ENCODE results near the gene OGA.

OGA gene

DNA sequence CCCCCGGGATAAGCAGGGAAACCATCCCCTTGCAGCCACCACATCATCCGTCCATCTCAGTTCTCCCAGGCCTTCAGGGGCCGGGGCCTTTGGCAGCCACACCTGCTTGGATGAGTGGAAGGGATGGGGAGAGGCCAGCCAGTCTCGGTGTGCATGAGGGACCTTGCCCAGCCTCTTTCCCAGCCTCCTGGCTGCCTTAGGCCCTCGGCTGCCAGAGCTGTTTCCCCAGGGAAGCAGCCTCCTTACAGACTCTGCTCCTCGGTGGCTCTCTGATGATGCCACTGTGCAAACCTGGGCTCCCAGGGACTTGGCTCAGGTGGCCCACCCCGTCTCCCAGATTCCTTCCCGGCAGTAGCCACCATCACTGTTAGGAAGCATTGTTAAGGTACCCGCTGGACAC, 57.0 kb downstream of the OGA start:
- Histone ChIP-seq H3K4me2 (ENCODE audit: low read depth, low read length, poor library complexity, severe bottlenecking) (no peak overlapping the region), H3F3A (ENCODE audit: insufficient read depth) (no peaks in the 10 kb centered on the region), H2AFZ (ENCODE audit: low read depth, low read length, severe bottlenecking) (no peak overlapping the region), H3K27me3 (ENCODE audit: low read length) (no peaks in the 10 kb centered on the region), H3K27ac (ENCODE audit: low read depth, low read length) (no peak overlapping the region), H3K9ac (ENCODE audit: low read length) (no peak overlapping the region), H3K4me3 (ENCODE audit: insufficient read depth, low read length, poor library complexity, severe bottlenecking) (no peak overlapping the region), H3K9me2 (replicated peaks; ENCODE audit: insufficient read depth, low read length) (no peaks in the 10 kb centered on the region), H3K9me3 (ENCODE audit: insufficient read depth, low read length) (no peaks in the 10 kb centered on the region), H3K79me2 (ENCODE audit: insufficient read depth, low read length) (no peaks in the 10 kb centered on the region), H4K20me1 (ENCODE audit: low read depth, low read length) (no peaks in the 10 kb centered on the region), H3K36me3 (ENCODE audit: low read length) (no peaks in the 10 kb centered on the region)
- no peak for TF ChIP-seq EZH2phosphoT487 (conservative IDR thresholded peaks at IDR 0.05; ENCODE audit: low read length)
- TF ChIP-seq, protein P1, sequence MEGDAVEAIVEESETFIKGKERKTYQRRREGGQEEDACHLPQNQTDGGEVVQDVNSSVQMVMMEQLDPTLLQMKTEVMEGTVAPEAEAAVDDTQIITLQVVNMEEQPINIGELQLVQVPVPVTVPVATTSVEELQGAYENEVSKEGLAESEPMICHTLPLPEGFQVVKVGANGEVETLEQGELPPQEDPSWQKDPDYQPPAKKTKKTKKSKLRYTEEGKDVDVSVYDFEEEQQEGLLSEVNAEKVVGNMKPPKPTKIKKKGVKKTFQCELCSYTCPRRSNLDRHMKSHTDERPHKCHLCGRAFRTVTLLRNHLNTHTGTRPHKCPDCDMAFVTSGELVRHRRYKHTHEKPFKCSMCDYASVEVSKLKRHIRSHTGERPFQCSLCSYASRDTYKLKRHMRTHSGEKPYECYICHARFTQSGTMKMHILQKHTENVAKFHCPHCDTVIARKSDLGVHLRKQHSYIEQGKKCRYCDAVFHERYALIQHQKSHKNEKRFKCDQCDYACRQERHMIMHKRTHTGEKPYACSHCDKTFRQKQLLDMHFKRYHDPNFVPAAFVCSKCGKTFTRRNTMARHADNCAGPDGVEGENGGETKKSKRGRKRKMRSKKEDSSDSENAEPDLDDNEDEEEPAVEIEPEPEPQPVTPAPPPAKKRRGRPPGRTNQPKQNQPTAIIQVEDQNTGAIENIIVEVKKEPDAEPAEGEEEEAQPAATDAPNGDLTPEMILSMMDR (IDR thresholded peaks at IDR 0.05; ENCODE audit: insufficient read depth, low read length, poor library complexity, severe bottlenecking) = no peak

DNA sequence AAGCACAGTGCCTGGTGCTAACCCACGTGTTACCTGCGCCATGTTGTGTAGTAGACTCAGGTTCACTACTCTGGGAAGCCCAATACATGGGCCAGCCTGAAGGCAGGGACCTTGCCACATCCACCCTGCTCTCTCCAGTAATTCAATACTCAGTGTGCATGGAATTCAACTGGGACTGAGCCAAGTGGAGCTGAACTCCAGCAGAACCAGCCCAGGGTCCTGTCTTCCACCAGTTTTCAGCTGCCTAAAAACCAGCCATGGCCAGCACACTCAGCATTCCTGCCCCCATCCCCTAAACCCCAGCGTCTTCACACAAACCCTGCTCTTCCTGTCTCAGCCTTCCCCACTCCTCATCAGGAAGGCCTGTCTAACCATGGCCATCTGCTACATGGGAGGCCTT, 57.7 kb downstream of the OGA start:
- H2AFZ ChIP-seq (ENCODE audit: low read depth, low read length, severe bottlenecking) = no peak overlapping the region
- H3F3A ChIP-seq (ENCODE audit: insufficient read depth) = no peaks in the 10 kb centered on the region
- H3K27me3 ChIP-seq (ENCODE audit: low read length) = no peaks in the 10 kb centered on the region
- H3K27ac ChIP-seq (ENCODE audit: low read depth, low read length) = no peak overlapping the region
- H3K4me2 ChIP-seq (ENCODE audit: low read depth, low read length, poor library complexity, severe bottlenecking) = no peak overlapping the region
- H4K20me1 ChIP-seq (ENCODE audit: low read depth, low read length) = no peaks in the 10 kb centered on the region
- H3K79me2 ChIP-seq (ENCODE audit: insufficient read depth, low read length) = no peaks in the 10 kb centered on the region
- H3K9me2 ChIP-seq (replicated peaks; ENCODE audit: insufficient read depth, low read length) = no peaks in the 10 kb centered on the region
- H3K4me3 ChIP-seq (ENCODE audit: insufficient read depth, low read length, poor library complexity, severe bottlenecking) = no peak overlapping the region
- H3K9ac ChIP-seq (ENCODE audit: low read length) = no peak overlapping the region
- TF ChIP-seq EZH2phosphoT487 (conservative IDR thresholded peaks at IDR 0.05; ENCODE audit: low read length) = no peak
- TF ChIP-seq, protein P1 (IDR thresholded peaks at IDR 0.05; ENCODE audit: insufficient read depth, low read length, poor library complexity, severe bottlenecking) = no peak
- no peaks in the 10 kb centered on the region for H3K9me3 ChIP-seq (ENCODE audit: insufficient read depth, low read length)
- H3K36me3 ChIP-seq (ENCODE audit: low read length) = no peaks in the 10 kb centered on the region

DNA sequence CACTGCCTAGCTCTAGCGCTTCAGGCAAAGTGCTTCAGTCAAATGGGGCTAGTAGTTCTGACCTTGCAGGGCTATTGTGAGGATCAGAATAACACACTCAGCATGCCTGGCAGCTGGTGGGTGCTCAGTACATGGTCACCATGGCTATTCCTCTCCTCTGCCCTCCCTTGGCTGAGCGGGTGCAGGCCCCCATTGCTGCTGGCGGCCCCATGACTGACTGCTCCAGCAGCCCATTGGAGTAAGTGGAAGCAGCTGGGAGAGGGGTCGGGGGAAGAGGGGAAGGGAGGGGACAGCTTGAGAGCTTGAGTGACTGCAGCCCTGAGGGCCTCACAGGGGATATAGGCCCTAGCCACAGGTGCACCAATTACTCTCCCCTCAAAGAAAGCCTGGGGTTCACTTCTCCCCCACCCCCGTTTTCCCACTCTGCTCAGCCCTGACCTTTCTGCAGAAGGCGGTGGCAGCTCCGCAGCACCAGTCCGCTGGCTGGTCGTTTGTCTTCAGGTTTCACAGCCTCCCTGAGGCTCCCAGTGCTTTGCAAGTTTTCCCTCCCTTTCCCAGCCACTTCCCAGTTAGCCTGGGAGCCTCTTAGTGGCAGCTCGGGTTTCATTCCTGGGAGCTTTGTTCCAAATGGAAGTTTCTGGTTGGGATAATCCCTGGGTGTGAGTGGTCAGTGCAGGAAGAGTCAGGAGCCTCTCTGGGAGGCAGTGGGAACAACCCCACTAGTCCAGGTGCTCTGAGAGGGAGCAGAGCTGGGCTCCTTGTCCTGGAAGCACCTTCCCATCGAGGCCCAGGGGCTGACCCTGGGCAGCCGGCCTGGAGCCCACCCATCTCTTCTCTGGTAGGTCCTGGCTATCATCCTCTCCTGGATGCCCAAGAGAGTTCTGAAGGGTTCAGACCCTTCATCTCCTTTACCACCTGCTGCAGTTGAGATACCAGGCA, 58.7 kb downstream of the OGA start:
- H2AFZ ChIP-seq (ENCODE audit: low read depth, low read length, severe bottlenecking) = no peak overlapping the region
- H3K9me2 ChIP-seq (replicated peaks; ENCODE audit: insufficient read depth, low read length) = no peaks in the 10 kb centered on the region
- no peak overlapping the region for H3K27ac ChIP-seq (ENCODE audit: low read depth, low read length)
- no peak for TF ChIP-seq EZH2phosphoT487 (conservative IDR thresholded peaks at IDR 0.05; ENCODE audit: low read length)
- TF ChIP-seq, protein P1 (IDR thresholded peaks at IDR 0.05; ENCODE audit: insufficient read depth, low read length, poor library complexity, severe bottlenecking) = no peak
- no peaks in the 10 kb centered on the region for H3F3A ChIP-seq (ENCODE audit: insufficient read depth)
- no peaks in the 10 kb centered on the region for H3K9me3 ChIP-seq (ENCODE audit: insufficient read depth, low read length)
- no peaks in the 10 kb centered on the region for H3K79me2 ChIP-seq (ENCODE audit: insufficient read depth, low read length)
- no peaks in the 10 kb centered on the region for H3K27me3 ChIP-seq (ENCODE audit: low read length)
- no peak overlapping the region for H3K9ac ChIP-seq (ENCODE audit: low read length)
- no peaks in the 10 kb centered on the region for H3K36me3 ChIP-seq (ENCODE audit: low read length)
- no peak overlapping the region for H3K4me2 ChIP-seq (ENCODE audit: low read depth, low read length, poor library complexity, severe bottlenecking)
- H4K20me1 ChIP-seq (ENCODE audit: low read depth, low read length) = no peaks in the 10 kb centered on the region
- no peak overlapping the region for H3K4me3 ChIP-seq (ENCODE audit: insufficient read depth, low read length, poor library complexity, severe bottlenecking)
